HG02763 (cell line): ENCODE measurements around the gene AP1G2.

ENCODE experiments used
- ATAC-seq: cut with Tn5 transposase; IDR thresholded peaks from one replicate; pipeline ENCODE4 v1.9.1; 2021; ENCODE audit warnings: mild to moderate bottlenecking, moderate library complexity; ENCODE audit not compliant: unreplicated experiment

AP1G2 gene

GRCh38 chr14:23558346-23559009 is 9.1 kb downstream of the AP1G2 start:
- ATAC-seq = no peak

- ATAC-seq = no peak
These were observed 9.6 kb downstream of the AP1G2 start for GRCh38 chr14:23557946-23558345.

GRCh38 chr14:23557521-23557920 is 10.1 kb downstream of the AP1G2 start:
- ATAC-seq = no peak

GRCh38 chr14:23556700-23557440 is 10.7 kb downstream of the AP1G2 start:
- no peak for ATAC-seq

- ATAC-seq = peak; percentile 85
These were observed 11.5 kb downstream of the AP1G2 start, which contains the start of gene THTPA for GRCh38 chr14:23555882-23556699. Gene THTPA (plus strand): TSS chr14:23556271. CDS start chr14:23556758, 487 bp downstream.

GRCh38 chr14:23555533-23555881 is 12.1 kb downstream of the AP1G2 start:
- ATAC-seq = no peak

GRCh38 chr14:23551266-23552028 is 16.1 kb downstream of the AP1G2 start, which contains the start of gene ZFHX2:
Gene ZFHX2 (minus strand): TSS chr14:23551765. CDS start chr14:23535325, 16,440 bp downstream.
- peak; percentile 63 for ATAC-seq

GRCh38 chr14:23550812-23551265 is 16.8 kb downstream of the AP1G2 start:
- no peak for ATAC-seq

- no peak for ATAC-seq
These were observed 17.3 kb downstream of the AP1G2 start for GRCh38 chr14:23550131-23550811.

- ATAC-seq = no peak
These were observed 19.0 kb downstream of the AP1G2 start for GRCh38 chr14:23548351-23549318.

- ATAC-seq = no peak
These were observed 19.7 kb downstream of the AP1G2 start for GRCh38 chr14:23547924-23548323.

- no peak for ATAC-seq
These were observed 21.0 kb downstream of the AP1G2 start for GRCh38 chr14:23546450-23547035.

GRCh38 chr14:23545740-23546365 is 21.7 kb downstream of the AP1G2 start:
- ATAC-seq = no peak

- no peak for ATAC-seq
These were observed 22.8 kb downstream of the AP1G2 start for GRCh38 chr14:23544511-23545447.

GRCh38 chr14:23543403-23543802 is 24.2 kb downstream of the AP1G2 start:
- ATAC-seq = no peak

- ATAC-seq = no peak
These were observed 25.3 kb downstream of the AP1G2 start for GRCh38 chr14:23542261-23542660.

GRCh38 chr14:23540141-23540469 is 27.5 kb downstream of the AP1G2 start:
- no peak for ATAC-seq
